H1 (cell line): ENCODE data around the gene TRAK1.

Experiments used
- CREB1 ChIP-seq: IDR thresholded peaks from 2 replicates; pipeline ENCODE4 v1.6.1; 2012; ENCODE audit warnings: inconsistent platforms
- CTCF ChIP-seq, 3 experiments: IDR thresholded peaks; 1 replicate in 2 of 3; 2 replicates in 1 of 3; pipeline versions ENCODE4 v1.5.1 to v1.6.1; 2011; ENCODE audit warnings: low read length in 3 of 3, mild to moderate bottlenecking in 3 of 3, inconsistent platforms in 2 of 3, low read depth in 1 of 3, moderate library complexity in 1 of 3; ENCODE audit not compliant: insufficient read depth in 1 of 3; ENCODE audit errors: control extremely low read depth in 1 of 3
- EP300 ChIP-seq, 2 experiments: IDR thresholded peaks; 1 replicate in 1 of 2; 2 replicates in 1 of 2; pipeline ENCODE4 v1.6.1; 2011 to 2012; ENCODE audit warnings: low read depth in 2 of 2, low read length in 2 of 2, mild to moderate bottlenecking in 2 of 2, borderline replicate concordance in 1 of 2, inconsistent platforms in 1 of 2, moderate library complexity in 1 of 2
- JUN ChIP-seq: IDR thresholded peaks from 2 replicates; pipeline ENCODE4 v1.6.1; 2011; ENCODE audit warnings: low read depth, mild to moderate bottlenecking, improper control_type of control experiment, low read length
- POLR2A ChIP-seq, 2 experiments: IDR thresholded peaks; 1 replicate in 1 of 2; 2 replicates in 1 of 2; pipeline ENCODE4 v1.6.1; 2011; ENCODE audit warnings: low read depth in 2 of 2, low read length in 2 of 2, mild to moderate bottlenecking in 2 of 2; ENCODE audit errors: control extremely low read depth in 1 of 2
- POLR2AphosphoS5 ChIP-seq: IDR thresholded peaks from 2 replicates; pipeline ENCODE4 v1.6.1; 2011; ENCODE audit warnings: low read depth, low read length
- SAP30 ChIP-seq: fragments of 300-600 bp; sonication (generic); IDR thresholded peaks from 2 replicates; pipeline ENCODE4 v1.7.1; 2012; ENCODE audit warnings: low read length, moderate library complexity, mild to moderate bottlenecking, inconsistent platforms; ENCODE audit not compliant: insufficient read depth, insufficient replicate concordance

- TF ChIP-seq CREB1 (no peak), JUN (no peak), POLR2A (IDR thresholded peaks at IDR 0.05; ENCODE audit: control extremely low read depth in 1 of 2, low read depth in 2 of 2, low read length in 2 of 2) (no peak), CTCF (IDR thresholded peaks at IDR 0.05; ENCODE audit: control extremely low read depth in 1 of 3, insufficient read depth in 1 of 3, low read depth in 1 of 3, low read length in 3 of 3) (no peak), SAP30 (no peak), POLR2AphosphoS5 (no peak), EP300 (IDR thresholded peaks at IDR 0.05; ENCODE audit: borderline replicate concordance in 1 of 2, low read depth in 2 of 2, low read length in 2 of 2) (no peak)
These were observed 73.5 kb downstream of the TRAK1 start for GRCh38 chr3:42164656-42165055.
